Rectal smooth muscle tissue (tissue), 1 donor: Measurements from ENCODE around the gene CDCP1.
"Not testable (repeated sequence)": the region's sequence is repeated elsewhere in the genome, so short reads cannot be mapped to it uniquely, and the experiment has no call there.

Source experiments
- H3K27ac ChIP-seq: one replicate; pipeline ENCODE4 v1.7.0; 2013; ENCODE audit warnings: low read depth, low read length, inconsistent platforms
- H3K27me3 ChIP-seq: one replicate; pipeline ENCODE4 v1.7.0; 2013; ENCODE audit warnings: low read length; ENCODE audit not compliant: control insufficient read depth, insufficient read depth
- H3K36me3 ChIP-seq: one replicate; pipeline ENCODE4 v1.7.0; 2013; ENCODE audit warnings: low read length; ENCODE audit not compliant: control insufficient read depth, insufficient read depth
- H3K4me1 ChIP-seq: one replicate; pipeline ENCODE4 v1.7.0; 2013; ENCODE audit warnings: low read length; ENCODE audit not compliant: control insufficient read depth, insufficient read depth
- H3K4me3 ChIP-seq: one replicate; pipeline ENCODE4 v1.7.0; 2013; ENCODE audit warnings: low read length
- H3K9ac ChIP-seq: one replicate; pipeline ENCODE4 v1.7.0; 2013; ENCODE audit warnings: low read length

The CDCP1 gene

DNA sequence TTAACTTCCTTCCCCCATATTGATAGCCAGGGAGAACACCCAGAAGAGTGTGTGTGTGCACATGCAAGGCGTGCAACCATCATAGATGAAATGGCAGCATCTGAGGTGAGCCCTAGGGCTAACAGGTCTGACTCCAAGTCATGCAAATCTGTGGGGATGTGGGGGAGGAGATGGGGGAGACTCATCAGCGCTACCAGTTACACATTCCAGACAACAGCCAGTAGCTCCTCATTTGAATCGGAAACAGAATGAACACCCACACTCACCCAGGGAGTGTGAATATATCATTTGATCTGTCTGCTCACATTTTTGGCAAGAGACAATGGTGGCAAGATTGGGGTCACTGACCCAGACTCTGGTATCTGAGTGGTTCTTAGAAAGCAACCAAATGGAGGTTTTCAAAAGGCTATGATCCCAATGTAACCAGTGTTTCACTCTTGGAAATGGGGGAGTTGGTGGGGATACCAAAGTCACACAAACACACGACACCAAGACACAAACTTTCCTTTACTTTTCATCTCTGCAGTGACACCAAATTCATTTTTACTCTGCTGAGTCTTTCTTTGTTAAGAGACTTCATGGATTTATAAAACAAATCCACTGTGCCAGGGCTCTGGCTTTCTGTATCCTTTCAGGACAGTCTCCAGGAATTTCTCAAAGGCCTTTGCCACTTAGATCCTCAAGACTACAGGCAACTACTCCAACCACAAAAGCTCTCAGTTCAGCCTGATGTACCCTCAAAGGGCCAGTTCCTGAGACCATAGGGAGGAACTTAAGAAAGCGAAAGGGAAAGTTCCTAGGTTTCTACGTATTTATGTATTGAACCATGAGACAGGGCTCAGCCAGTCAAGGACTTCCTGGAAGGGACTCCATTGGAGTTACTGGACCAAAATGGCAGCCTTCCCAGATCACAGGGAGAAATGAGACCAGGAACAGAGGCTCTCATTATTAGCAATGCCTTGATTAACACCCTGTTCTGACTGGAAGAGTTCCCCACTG lies 2.2 kb downstream of the CDCP1 start:
- H3K27ac ChIP-seq = no peak overlapping the region
- H3K4me3 ChIP-seq = no peak overlapping the region
- no peaks in the 10 kb centered on the region for H3K36me3 ChIP-seq
- no peak overlapping the region for H3K9ac ChIP-seq
- H3K4me1 ChIP-seq = peaks cover 2% of the 10 kb centered on the region
- H3K27me3 ChIP-seq = peaks cover 3% of the 10 kb centered on the region

DNA sequence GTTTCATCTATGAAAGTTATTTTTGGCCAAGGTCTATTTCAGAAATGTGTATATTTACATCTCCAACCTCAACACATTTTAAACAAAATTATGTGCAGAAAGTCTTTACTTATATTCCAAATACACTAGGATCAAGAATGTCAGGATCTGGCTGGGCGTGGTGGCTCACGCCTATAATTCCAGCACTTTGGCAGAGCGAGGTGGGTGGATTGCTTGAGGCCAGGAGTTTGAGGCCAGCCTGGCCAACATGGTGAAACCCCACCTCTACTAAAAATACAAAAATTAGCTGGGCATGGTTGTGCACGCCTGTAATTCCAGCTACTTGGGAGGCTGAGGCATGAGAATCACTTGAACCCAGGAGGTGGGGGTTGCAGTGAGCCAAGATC lies 5.4 kb downstream of the CDCP1 start:
- not testable (repeated sequence) for H3K9ac ChIP-seq, H3K4me3 ChIP-seq, H3K4me1 ChIP-seq, H3K27me3 ChIP-seq, H3K27ac ChIP-seq, H3K36me3 ChIP-seq

- Histone ChIP-seq H3K27ac (no peak overlapping the region), H3K9ac (no peak overlapping the region), H3K4me1 (no peaks in the 10 kb centered on the region), H3K27me3 (no peaks in the 10 kb centered on the region), H3K4me3 (no peak overlapping the region), H3K36me3 (no peaks in the 10 kb centered on the region)
Observed at GRCh38 chr3:45140141-45140769, 5.9 kb downstream of the CDCP1 start.

DNA sequence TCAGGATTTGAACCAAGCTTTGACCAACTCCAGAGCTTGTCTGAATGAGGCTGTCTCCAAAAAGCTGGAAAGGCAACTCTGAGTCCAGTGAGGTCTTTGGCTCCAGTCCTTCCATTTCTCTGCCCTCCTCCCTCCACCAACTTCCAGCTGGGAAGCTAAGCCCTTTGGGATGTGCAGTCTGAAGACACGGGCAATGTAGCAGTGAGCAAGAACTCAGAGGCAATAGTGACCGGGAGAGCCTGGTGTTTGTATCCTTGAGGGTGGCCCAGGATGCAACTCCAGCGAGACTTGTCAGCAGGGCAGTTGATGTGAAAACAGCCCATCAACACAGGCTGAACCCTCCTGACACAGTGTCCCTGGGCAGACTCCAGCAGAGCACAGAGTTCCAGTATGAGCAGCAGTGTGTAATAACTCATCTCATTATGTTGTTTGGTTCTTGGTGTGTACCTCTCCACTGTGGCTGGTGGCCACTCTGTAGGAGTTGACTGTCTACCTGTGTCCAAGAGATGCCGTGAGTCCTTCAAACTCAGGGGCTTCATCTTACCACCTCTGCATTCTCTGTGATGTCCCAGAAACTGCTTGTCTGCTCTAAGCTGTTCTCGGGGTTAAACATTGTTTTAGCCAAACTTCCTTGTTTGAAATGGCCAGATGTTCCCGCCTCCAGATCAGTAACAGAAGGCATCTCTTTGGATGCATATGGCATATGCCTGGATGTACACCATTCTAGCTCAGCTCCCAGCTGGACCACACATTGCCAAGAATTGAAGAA lies 6.6 kb downstream of the CDCP1 start:
- no peaks in the 10 kb centered on the region for H3K36me3 ChIP-seq
- H3K9ac ChIP-seq = no peak overlapping the region
- no peak overlapping the region for H3K4me3 ChIP-seq
- H3K4me1 ChIP-seq = no peaks in the 10 kb centered on the region
- no peaks in the 10 kb centered on the region for H3K27me3 ChIP-seq
- H3K27ac ChIP-seq = no peak overlapping the region

DNA sequence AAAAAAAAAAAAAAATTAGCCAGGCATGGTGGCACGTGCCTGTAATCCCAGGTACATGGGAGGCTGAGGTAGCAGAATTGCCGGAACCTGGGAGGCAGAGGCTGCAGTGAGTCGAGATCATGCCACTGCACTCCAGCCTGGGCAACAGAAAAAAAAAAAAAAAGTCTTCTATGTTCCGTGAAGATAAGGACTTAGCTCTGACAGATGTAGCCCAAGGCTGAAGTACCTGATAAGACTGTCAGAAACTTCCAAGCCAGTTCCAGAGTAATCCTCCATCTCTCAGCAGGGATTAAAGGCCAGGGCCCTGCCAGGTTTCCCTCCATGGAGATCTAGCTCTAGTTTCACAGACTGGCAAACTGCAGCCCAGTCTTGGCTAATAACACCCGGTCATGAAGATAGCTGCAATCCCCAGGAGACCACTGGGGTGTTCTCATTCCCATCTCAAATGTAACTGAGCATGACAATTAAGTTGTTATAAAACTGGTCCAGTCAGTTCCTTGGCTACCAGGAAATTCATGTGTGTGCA lies 8.5 kb downstream of the CDCP1 start:
- Histone ChIP-seq H3K9ac (no peak overlapping the region), H3K27me3 (no peaks in the 10 kb centered on the region), H3K4me3 (no peak overlapping the region), H3K27ac (no peak overlapping the region), H3K4me1 (no peaks in the 10 kb centered on the region), H3K36me3 (no peaks in the 10 kb centered on the region)

DNA sequence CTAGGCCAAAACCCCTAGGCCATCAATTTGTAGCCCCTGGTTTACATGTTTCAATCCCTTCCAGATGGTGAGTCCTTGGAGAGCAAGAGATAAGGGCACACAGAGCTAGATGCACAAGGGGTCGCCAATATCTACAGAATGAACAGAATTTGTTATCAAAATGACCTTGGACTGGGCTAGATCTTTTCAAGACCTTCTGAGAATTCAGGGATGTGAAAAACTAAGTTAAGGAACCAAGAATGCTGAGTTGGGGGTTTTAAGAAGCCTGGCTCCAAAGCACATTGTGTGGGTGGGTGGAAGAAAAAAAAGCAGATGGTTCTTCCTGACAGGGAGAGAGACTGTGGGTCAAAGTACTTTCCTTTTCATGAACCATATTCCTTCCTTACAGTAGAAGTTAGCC lies 10.2 kb downstream of the CDCP1 start:
- H3K27ac ChIP-seq = no peak overlapping the region

DNA sequence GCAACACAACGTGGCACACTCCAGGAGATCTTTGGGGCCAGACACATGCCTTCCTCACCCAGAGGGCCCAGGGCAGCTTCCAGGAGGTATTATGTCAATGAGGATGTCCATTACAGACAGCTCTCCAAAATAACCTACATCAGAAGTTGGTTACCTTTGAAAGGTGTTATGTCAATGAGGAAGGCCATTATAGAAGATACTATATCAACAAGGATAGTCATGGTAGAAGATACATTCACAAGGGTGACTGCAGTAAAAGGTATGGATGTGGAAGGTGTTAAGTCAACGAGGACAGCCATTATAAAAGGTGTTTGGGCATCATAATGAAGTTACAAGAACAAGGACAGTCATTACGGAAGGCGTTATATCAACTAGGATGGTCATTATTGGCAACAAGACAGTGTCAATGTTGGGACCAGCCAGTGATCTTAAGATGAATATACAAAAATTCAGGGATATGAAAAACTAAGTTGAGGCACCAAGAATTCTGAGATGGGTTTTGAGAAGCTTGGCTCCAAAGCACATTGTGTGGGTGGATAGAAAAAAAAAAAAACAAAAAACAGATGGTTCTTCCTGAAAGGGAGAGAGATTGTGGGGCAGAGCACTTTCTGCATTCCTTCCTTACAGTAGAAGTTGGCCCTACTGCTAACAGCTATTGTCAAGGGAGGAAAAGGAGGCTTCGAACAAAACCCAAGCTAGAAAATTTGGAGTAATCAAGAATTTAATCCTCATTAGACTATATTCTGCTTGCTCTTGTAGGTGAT lies 11.2 kb downstream of the CDCP1 start:
- Histone ChIP-seq H3K27me3 (no peaks in the 10 kb centered on the region), H3K4me3 (no peak overlapping the region), H3K4me1 (no peaks in the 10 kb centered on the region), H3K36me3 (no peaks in the 10 kb centered on the region), H3K27ac (no peak overlapping the region), H3K9ac (no peak overlapping the region)

More for the DNA sequence above, 10.2 kb downstream of the CDCP1 start:
- Histone ChIP-seq H3K27me3 (no peaks in the 10 kb centered on the region), H3K36me3 (no peaks in the 10 kb centered on the region), H3K4me3 (no peak overlapping the region), H3K4me1 (no peaks in the 10 kb centered on the region), H3K9ac (no peak overlapping the region)

DNA sequence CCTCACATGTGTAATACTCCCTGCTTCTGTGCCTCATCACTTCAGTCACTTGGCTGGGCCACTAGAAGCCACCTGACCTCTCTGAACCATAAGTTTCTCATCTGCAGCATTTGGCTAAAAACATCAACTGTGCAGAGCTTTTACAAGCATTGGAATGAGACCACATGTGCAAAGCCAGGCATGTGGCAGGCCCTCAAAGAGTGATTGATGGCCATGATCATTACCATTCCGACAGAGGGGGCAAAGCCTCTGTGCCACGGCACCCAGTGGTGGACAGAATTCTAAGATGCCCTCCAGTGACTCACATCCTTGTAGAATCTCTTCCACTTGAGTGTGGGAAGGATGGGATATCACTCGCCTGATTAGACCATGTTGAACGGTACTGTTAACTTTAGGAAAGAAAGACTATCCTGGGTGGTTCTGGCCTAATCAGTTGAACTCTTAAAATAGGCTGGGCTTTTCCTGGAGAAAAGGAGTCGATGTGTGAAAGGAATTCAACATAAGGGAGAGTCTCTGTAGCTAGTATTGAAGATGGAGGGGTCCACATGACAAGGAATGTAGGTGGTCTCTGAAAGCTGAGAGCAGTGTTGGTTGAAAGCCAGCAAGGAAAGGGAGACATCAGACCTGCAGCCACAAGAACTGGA lies 13.5 kb downstream of the CDCP1 start:
- H3K27ac ChIP-seq = no peak overlapping the region
- no peak overlapping the region for H3K4me3 ChIP-seq
- H3K4me1 ChIP-seq = no peaks in the 10 kb centered on the region
- H3K36me3 ChIP-seq = no peaks in the 10 kb centered on the region
- H3K9ac ChIP-seq = no peak overlapping the region
- no peaks in the 10 kb centered on the region for H3K27me3 ChIP-seq

GRCh38 chr3:45131201-45131600 lies 15.0 kb downstream of the CDCP1 start:
- Histone ChIP-seq H3K4me3 (no peak overlapping the region), H3K9ac (no peak overlapping the region), H3K4me1 (no peaks in the 10 kb centered on the region), H3K27me3 (no peaks in the 10 kb centered on the region), H3K36me3 (no peaks in the 10 kb centered on the region), H3K27ac (no peak overlapping the region)

DNA sequence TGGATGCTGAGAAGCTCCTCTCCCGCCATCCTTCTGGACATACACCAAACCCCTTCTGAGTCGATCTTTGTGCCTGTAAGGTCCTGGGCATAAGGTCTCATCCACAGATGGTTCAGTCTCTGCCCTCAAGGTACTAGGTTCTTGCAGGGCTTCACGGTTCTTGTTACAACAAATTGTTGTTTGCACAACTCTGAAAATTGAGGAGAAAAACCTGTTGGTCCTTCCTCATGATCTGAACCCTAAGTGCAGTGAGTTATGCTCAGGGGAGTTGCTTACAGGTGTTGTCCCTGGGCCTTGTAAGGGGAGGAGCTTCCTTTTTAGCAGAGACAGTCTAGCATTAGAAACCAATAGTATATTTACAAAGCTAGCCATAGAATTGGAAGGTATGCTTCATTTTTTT lies 15.7 kb downstream of the CDCP1 start:
- no peaks in the 10 kb centered on the region for H3K4me1 ChIP-seq
- no peak overlapping the region for H3K27ac ChIP-seq
- no peaks in the 10 kb centered on the region for H3K36me3 ChIP-seq
- no peaks in the 10 kb centered on the region for H3K27me3 ChIP-seq
- H3K9ac ChIP-seq = no peak overlapping the region
- H3K4me3 ChIP-seq = no peak overlapping the region

DNA sequence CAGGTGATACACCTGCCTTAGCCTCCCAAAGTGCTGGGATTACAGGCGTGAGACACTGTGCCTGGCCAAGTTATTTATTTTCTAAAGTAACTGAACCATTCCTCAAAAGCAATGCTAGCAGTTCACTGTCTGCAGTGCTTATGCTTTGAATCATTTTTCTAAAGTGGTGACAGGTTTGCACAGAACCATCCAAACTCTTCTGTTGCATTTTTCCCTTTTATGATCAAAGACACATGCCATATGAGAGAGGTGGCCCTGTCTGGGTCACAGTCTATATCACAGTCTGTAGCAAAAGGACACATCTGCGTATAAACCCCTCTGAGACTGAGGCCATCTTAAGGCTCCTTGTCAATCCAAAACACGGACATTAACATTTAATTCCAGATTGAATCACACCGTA lies 17.2 kb downstream of the CDCP1 start:
- Histone ChIP-seq H3K4me3 (no peak overlapping the region), H3K27me3 (no peaks in the 10 kb centered on the region), H3K4me1 (no peaks in the 10 kb centered on the region), H3K27ac (no peak overlapping the region), H3K36me3 (no peaks in the 10 kb centered on the region), H3K9ac (no peak overlapping the region)
